Nephron progenitor cell (in vitro differentiated cells): Measurements from ENCODE around the gene GPR141.

ENCODE experiments used
- DNase-seq: peaks from one replicate; pipeline ENCODE4 v3.0.0; 2021
- H3K27ac Mint-ChIP-seq: 2 replicates; pipeline ENCODE4 v1.8.0; 2021; ENCODE audit warnings: mild to moderate bottlenecking, moderate library complexity, mixed read lengths
- H3K27me3 Mint-ChIP-seq: 2 replicates; pipeline ENCODE4 v1.8.0; 2021; ENCODE audit warnings: mild to moderate bottlenecking, low read depth, mixed read lengths; ENCODE audit not compliant: poor library complexity
- H3K36me3 Mint-ChIP-seq: 2 replicates; pipeline ENCODE4 v1.8.0; 2021; ENCODE audit warnings: low read depth, mixed read lengths
- H3K4me1 Mint-ChIP-seq: 2 replicates; pipeline ENCODE4 v1.8.0; 2021; ENCODE audit warnings: mixed read lengths
- H3K4me3 Mint-ChIP-seq: 2 replicates; pipeline ENCODE4 v1.8.0; 2021; ENCODE audit warnings: mild to moderate bottlenecking, moderate library complexity, mixed read lengths
- H3K9me3 Mint-ChIP-seq: 2 replicates; pipeline ENCODE4 v1.8.0; 2021; ENCODE audit warnings: mild to moderate bottlenecking, moderate library complexity, mixed read lengths
- CTCF ChIP-seq: fragments of 200-600 bp; sonication (generic); IDR thresholded peaks from 2 replicates; pipeline ENCODE4 v1.5.0; 2021; ENCODE audit warnings: antibody characterized with exemption

GPR141 gene

DNA sequence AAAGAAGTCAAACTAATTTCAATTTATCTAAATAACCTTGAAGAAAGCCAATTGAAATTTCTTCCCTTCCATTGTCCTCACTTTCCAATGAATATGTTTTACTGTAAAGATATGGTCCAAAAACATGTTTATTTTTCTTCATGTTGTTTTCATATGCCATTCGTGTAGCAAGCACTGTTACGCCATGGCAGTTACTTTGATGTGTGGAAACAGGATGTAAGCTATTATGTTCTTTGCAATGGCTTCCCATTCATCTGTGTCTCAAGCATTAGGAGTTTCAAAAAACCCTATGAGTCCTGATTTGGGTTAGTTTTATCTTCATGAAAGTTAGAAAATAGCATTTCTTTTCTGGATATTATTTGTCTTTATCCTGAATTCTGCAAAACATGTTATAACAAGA is 31.0 kb downstream of the GPR141 start:
- TF ChIP-seq CTCF, result no peak
- Mint-ChIP-seq H3K27ac (no peak overlapping the region), H3K4me3 (no peak overlapping the region), H3K9me3 (no peaks in the 10 kb centered on the region), H3K36me3 (no peaks in the 10 kb centered on the region), H3K27me3 (peaks cover 11% of the 10 kb centered on the region), H3K4me1 (peaks cover 5% of the 10 kb centered on the region)
- no peak for DNase-seq

DNA sequence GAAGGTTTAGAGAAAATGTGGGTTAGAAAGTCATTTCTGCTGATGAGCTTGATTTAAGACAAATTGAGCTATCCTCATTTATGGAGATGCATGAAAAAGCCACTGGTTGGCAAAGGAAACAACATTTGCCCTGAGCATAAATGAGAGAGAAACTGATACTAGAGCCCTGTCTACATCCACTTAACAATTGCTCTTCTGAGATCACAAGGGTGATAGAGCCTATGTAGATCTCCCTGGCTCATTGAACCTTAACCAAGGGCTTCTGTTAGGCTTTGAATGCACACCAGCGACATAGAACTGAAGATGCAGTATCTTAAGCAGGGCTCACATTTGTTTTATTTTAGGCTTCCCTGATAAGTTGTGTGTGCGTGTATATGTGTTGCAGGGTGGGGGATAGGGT is 35.0 kb downstream of the GPR141 start:
- DNase-seq, result no peak
- Mint-ChIP-seq H3K4me3 (no peak overlapping the region), H3K27me3 (peaks cover 8% of the 10 kb centered on the region), H3K36me3 (no peaks in the 10 kb centered on the region), H3K27ac (no peak overlapping the region), H3K9me3 (no peaks in the 10 kb centered on the region), H3K4me1 (peaks cover 5% of the 10 kb centered on the region)
- TF ChIP-seq CTCF, result no peak

- DNase-seq, result no peak
- Mint-ChIP-seq H3K27me3 (peaks cover 8% of the 10 kb centered on the region), H3K27ac (no peak overlapping the region), H3K36me3 (no peaks in the 10 kb centered on the region), H3K4me1 (peaks cover under 1% of the 10 kb centered on the region), H3K4me3 (no peak overlapping the region), H3K9me3 (no peaks in the 10 kb centered on the region)
- no peak for TF ChIP-seq CTCF
These were observed 35.5 kb downstream of the GPR141 start for GRCh38 chr7:37719077-37719476.

- Mint-ChIP-seq H3K9me3 (no peaks in the 10 kb centered on the region), H3K36me3 (no peaks in the 10 kb centered on the region), H3K27ac (peak overlapping the region; percentile 88), H3K4me3 (no peak overlapping the region), H3K4me1 (peaks cover 16% of the 10 kb centered on the region), H3K27me3 (peaks cover 4% of the 10 kb centered on the region)
- no peak for TF ChIP-seq CTCF
- DNase-seq, result no peak
These were observed 41.2 kb downstream of the GPR141 start for GRCh38 chr7:37724732-37725131.

- Mint-ChIP-seq H3K36me3 (no peaks in the 10 kb centered on the region), H3K9me3 (no peaks in the 10 kb centered on the region), H3K4me3 (no peak overlapping the region), H3K27me3 (peaks cover 4% of the 10 kb centered on the region), H3K27ac (no peak overlapping the region), H3K4me1 (peaks cover 16% of the 10 kb centered on the region)
- DNase-seq, result no peak
- TF ChIP-seq CTCF, result no peak
These were observed 42.5 kb downstream of the GPR141 start for GRCh38 chr7:37726016-37726415.

GRCh38 chr7:37728747-37729146 is 45.2 kb downstream of the GPR141 start:
- Mint-ChIP-seq H3K27ac (no peak overlapping the region), H3K4me3 (no peak overlapping the region)
- DNase-seq, result no peak

More at GRCh38 chr7:37728747-37729146, 45.2 kb downstream of the GPR141 start:
- Mint-ChIP-seq H3K9me3 (no peaks in the 10 kb centered on the region), H3K4me1 (peaks cover 16% of the 10 kb centered on the region), H3K27me3 (no peaks in the 10 kb centered on the region), H3K36me3 (no peaks in the 10 kb centered on the region)
- no peak for TF ChIP-seq CTCF
